HG02571 (cell line): ENCODE measurements around the gene DPM2.

Experiments used
- ATAC-seq: cut with Tn5 transposase; IDR thresholded peaks from one replicate; pipeline ENCODE4 v1.9.1; 2021; ENCODE audit warnings: mild to moderate bottlenecking, moderate library complexity; ENCODE audit not compliant: unreplicated experiment

Gene DPM2, protein sequence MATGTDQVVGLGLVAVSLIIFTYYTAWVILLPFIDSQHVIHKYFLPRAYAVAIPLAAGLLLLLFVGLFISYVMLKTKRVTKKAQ

DNA sequence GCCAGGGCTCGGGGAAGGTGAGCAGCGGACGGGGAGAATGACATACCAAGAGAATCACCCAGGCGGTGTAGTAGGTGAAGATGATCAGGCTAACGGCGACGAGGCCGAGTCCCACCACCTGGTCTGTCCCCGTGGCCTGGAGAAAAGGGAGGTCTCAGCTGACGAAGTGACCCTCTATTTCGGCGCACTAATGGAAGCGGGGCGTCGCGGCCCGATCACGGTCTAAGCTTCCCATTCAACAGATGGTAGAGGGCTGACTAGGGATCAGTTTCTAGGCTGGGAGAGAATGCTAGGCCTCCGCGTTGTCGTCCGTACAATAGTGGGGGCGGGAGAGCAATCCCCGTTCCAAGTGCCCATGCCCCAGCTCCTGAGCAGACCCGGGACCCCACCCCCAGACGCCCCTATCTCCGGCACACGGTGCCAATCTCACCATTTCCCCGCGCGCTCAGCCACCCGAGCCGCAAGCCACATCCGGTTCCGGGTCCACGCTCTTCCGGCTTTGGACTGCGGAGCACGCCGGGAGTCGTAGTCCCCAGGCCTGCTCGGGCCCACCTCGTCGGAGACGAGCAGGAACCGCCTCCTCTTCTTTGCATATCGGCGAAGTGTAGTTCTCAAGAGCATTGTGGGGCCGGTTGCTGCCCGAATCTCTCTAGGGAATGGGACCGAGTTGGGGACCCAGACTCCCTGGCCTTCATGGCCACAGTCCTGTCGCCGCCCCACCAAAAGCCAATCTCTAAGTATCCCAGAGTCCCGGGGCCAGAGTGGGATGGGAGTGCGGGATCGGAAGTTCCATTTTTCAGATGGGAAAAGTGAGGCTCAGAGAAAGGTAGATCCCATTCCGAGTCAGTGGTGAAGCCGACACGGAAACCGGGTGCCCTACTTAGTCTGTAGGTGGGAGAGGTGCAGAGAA lies at the start of gene DPM2:
TSS of gene DPM2 (minus strand) at position 467 of the 910 bp plus-strand sequence. CDS start at position 433, 34 bp downstream.
- ATAC-seq: peak; percentile 87

DNA sequence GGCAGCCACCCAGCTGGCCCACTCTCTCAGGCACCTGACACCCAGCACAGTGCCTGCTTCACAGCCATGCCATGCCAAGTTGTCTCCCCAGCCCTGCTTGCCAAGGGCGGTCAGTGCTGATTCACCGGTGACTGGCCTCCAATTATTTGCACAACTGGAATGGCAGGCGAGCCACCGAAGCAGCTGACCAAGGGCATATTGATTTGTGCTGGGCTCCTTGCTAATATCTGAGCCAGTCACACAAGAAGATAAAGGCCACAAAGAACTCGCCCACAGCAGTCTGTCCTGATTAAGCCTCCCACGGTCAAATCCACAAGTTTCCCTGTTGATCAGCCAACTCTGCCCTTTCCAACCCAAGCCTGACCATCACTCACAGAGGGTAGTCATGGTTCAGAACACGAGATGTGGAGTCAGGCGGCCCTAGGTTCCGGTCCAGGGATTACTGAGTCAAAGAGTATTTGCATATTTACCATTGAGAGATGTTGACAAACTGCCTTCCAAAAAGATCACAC lies 49.5 kb upstream of the DPM2 start:
- no peak for ATAC-seq

DNA sequence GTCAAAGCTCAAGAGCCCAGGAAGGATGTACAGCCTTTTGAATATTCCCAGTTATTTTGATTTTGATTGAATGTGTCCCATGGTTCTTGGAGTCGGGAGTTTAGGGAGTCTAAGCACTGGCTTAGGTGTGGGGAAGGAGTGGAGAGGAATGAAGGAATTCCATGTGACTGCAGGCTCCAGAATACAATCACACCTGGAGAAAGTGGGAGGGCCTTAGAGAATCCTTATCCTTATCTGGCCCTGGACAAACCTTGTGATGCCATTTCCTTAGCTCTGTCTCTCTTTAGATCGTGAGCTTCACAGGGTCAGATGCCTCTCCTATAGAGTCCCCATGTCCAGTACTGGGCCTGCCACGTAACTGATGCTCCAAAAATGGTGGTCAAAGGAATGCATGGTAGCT lies 47.4 kb upstream of the DPM2 start:
- no peak for ATAC-seq

DNA sequence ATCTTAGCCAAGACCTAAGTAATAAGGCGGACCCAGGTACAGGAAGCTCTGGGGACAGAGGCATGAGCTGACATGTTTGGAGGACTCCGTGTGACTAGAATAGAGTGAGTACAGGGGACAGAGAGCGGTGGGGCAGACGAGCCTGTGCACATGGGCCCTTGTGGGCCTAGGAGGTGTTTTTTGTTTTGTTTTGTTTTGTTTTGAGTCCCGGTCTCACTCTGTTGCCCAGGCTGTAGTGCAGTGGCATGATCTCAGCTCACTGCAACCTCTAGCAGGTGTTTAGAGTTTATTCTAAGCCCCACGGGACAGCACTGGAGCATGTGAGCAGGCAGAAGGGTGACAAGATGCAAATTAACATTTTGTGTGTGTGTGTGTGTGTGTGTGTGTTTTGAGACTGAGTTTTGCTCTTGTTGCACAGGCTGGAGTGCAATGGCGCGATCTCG lies 46.2 kb upstream of the DPM2 start:
- ATAC-seq: peak; percentile 35

DNA sequence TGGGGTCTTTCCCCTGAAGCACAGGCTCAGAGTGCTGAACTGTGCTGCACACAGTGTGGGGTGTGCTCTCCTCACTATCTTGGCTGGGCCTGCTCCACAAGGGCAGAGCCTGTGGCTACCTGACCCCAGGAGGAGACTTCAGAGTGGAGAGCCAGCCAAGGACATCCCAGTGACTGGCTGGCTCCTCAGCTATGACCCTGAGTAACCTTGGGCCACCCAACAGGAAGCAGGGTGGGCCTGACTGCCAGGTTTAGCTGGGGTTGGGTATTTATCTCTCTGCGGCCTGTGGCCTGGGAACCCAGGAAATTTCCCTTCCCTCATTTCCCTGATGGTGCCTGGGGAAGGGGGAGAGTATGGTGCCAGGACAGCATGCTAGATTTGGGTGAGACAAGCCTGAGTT lies 45.3 kb upstream of the DPM2 start:
- ATAC-seq: no peak

DNA sequence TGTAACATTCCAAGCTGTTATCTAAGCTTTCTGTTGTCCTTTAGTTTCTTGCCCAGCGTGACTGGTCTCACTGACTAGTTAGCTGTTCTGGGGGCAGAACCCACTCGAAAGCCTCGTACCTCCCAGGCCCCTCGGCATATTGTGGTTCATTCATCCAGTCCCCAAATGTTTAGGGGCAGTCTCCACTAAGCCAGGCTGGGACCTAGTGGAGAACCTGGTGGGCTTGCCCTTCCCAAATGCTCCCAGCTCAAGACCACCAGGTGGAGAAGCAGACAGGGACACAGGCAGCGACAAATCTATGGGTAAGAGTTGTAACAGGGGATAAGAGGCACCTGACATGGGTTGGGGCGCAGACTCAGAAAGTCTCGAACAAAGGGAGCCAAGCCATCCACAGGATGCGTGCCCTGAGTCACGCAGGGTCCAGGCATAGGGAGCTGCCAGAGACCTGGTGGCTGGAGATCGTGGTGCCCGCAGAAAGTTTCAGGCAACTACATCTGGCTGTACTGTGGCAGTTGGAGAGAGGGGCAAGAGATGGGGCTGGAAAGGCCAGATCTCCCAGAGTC lies 44.0 kb upstream of the DPM2 start:
- ATAC-seq: no peak

DNA sequence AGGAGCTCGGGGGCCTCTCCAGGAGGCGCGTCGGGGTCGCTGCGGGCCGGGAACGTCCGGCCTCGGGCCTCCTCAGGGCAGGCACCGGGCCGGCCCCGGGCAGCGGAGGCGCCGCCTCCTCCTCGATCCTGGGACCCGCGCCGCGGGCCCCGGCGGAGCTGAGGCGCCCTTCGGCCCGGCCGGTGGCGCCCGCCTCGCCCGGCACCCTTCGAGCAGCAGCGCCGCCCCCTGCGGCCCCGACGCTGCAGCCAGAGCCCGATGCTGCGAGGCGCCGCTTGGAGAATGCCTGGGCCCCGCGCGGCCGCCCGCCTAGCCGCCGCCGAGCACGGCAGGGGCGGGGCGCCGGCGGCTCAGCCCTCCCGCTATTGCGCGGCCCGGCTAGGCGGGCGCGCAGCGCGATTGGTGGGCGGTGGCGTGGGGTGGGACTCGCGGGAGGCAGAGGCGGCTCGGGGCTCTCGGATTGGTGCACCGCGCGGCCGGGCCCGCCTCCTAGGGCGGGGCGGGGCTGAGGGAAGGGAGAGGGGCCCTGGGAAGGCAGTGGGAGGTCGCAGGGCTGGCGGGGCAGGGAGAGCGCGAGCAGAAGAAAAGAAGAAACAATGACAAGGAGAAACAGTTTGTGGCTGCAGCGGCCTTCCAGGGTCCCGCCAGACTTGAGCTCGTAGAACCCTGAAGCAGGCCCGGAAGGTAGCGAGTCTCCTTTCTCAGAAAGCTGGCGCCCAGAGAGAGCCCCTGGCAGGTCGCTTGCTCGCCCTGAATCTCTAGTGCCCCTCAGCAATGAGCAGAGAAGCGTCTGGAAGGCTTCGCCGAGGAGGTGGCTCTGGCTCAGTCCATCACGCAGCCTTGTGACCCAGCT lies 43.3 kb upstream of the DPM2 start, which contains the start of gene EEIG1:
TSS of gene EEIG1 (minus strand) at position 284 of the 853 bp plus-strand sequence. CDS start 852 bp downstream, outside the sequence.
- ATAC-seq: peak; percentile 67

DNA sequence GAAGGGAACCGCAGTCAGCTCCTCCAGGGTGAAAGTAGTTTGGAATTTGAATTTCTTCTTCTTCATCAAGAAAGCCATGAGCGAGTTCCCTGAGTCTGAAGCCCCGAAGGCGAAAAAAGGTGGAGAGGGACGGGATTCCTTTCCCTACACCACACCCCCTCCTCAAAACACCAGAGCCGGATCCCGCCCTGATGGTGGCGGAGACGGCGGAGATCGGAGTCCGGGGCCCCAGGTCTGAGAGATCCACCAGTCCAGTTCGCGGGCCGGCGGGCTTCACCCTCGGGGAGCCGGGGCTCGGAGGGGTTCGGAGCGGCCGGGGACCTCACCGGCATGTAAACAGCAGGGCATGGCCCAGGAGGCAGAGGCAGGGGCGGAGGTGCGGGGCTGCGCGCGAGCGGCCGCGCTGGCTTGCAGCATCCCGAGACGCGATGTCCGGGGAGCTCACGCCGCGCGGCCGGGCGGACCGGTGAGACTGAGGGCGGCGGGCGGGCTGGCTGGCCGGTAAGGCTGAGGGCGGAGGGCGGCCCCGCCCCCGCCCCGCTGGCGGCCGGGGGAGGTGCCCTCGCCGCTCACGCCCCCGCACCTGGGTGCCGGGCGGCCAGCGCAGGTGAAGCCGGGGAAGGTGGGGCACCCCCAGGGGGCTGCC lies 42.5 kb upstream of the DPM2 start:
- ATAC-seq: peak; percentile 35

DNA sequence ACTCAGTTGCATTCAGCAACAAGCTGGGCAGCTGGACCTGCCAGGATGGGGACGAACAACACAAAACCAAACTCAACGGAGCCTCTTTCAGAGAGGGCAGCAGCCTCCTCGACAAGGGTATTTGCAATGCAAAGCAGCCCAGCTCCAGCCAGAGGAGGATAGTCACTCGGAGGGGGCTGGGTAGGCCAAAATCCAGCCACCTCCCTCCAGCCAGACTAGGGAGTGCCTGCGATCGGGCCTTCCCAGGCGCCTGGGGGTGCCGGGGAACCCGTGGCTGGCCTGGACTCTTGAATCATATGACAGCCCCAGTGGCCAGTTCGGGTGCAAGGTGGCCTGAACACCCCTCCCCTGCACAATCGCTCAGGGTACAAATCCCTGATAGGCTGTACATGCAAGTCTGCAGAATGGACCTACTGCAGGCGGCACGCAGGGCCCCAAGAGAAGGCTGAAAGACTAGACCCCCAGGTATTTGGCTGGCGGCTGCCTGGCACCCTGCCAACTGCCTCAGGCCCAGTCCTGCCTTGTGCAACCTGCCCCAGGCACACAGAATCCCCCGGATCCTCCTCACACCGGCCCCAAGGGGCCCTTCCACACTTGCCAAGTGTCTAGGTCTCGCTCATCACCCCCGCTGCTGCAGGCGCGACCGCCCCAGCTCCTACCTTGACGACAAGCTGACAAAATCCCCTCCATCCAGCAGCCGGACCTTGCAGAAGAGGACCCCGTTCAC lies 41.8 kb upstream of the DPM2 start:
- ATAC-seq: no peak

DNA sequence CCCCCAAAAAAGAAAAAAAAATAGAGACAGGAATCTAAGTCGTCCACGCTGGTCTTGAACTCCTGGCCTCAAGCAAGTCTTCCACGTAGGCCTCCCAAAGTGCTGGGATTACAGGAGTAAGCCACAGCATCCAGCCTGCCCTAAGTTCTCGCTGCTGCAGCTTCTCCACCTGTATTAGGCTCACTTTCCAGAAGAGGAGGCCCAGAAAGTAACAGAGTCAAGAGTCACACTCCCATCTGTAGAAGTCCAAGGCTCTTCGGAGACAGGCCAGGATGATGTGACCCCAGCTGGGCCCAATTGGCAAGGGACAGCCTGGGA lies 41.3 kb upstream of the DPM2 start:
- no peak for ATAC-seq

DNA sequence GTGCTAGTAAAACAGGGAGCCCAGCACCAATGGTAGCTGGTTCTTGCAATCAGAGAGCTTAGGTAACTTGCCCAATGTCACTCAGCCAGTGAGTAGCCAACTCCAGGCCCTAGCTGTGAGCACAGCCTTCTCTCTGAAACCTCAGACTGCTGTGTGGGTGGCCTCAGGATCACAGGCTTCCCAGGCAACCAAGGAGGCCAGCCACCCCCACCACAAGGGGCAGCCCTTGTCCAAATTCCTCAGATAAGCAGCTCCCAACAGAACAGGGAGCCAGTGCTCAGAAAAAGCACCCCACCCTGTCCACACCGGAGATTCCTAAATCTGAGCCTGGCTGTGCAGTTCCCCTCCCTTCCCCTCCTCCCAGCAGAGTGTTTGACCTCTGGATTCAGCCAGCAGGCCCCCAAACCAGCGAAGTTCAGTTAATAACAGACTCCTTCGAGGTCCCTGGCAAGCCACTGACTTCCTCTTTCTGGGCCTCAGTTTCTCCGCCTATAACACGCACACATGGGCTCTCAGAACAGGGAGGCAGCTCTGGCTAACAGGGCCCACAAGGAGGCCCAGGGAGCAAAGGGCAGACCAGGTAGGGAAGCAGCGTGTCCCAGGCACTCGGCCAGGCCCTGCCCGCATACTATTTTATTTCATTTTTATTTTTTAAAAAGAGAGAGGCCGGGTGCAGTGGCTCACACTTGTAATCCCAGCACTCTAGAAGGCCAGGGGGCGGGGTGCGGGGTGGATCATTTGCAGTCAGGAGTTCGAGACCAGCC lies 40.4 kb upstream of the DPM2 start:
- ATAC-seq: no peak

DNA sequence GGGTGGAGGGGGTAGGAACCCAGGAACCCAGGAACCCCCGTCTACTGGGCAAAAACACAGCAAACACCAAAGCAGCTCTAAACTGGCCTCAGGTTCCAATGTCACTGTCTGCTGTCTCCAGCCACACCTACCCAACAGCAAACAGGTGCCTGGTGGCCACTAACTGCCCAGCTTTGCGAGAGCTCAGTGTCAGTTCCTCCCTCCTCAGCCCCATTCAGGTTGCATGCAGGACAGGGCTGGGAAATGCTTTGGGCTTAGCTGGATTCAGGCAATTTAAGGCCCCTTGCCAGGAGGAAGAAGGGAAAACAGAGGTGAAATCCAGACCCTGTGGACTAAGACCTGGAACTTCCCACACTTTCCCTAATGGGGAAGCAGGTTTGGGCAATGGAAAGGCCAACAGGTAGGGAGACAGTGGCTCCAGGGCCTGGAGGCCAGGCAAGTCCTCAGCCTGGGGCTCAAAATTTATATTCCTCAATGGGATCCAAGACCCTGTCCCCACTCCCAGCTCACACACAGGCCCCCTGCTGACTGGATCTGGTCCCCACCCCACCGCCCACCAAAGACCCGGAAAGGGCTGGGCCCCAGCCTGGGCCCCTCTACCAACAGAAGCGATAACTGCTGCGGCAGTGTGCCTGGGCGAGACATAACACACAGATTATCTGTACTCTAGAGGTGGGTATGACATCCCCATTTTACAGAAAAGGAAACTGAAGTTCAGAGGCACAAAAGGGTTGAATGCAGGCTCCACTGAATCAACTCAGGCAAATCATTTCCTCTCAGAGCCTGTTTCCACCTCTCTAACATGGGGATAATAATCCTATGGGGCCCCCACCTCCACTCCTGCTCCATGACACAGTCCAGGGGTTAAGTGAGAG lies 39.6 kb upstream of the DPM2 start:
- no peak for ATAC-seq

DNA sequence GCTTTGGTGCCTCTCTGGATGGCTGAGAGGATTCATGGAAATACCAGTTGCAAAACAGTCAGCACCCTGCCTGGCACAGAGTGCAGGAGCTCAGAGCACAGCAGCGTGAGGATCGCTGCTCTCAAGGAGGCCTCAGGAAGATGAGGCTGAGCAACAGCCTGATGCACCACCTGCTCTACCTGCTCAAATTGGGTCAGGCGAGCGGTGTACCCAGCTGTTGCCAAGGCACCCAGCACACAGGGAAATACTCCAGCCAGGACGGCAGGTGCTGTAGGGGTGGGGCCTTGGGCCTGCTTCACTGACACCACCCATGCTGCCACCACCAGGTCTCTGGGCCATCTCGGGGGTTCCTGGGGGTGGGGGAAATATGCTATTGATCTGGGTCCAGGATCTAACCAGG lies 38.8 kb upstream of the DPM2 start:
- ATAC-seq: no peak

DNA sequence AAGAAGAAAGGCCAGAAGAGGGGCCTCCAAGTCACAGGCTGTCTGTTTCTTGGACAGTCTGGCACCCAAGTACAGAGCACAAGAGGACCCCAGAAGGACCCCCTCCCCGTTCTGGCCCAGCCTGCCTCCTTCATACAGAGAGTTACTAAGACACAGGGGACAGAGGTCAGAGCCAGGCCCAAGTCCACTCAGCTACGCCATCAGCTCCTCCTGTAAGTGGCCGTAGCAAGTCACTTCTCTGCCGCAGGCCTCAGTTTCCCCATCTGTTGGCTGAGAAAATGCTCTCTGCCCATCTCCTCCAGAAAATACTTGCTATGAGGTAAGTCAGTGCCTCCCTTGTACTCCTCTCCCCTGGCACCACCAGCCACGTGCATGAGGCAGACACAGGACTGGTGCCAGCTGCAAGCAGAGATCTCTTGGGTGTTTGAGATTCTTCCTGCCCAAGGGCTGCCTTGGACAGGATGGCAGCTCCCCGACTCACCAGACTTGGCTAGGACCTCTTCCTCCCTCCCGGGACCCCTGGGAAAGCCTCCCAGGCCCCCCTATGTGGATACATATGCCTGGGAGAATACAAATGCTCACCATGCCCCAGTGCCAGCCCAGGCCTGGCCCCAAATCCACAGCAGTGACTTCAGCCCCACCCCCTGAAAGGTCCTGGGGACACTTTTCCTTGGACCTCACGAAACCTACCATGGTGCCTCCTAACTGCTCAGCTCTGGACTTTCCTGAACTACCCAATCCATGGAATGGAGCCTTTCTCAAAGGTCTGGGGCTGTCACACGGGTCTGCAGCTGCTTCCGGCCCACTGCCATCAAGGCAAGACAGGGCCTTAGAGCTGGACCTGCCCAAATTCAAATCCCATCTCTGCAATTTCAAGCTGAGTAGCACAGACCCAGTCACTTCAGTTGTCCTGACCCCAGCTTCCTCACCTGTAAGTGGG lies 38.0 kb upstream of the DPM2 start:
- no peak for ATAC-seq

DNA sequence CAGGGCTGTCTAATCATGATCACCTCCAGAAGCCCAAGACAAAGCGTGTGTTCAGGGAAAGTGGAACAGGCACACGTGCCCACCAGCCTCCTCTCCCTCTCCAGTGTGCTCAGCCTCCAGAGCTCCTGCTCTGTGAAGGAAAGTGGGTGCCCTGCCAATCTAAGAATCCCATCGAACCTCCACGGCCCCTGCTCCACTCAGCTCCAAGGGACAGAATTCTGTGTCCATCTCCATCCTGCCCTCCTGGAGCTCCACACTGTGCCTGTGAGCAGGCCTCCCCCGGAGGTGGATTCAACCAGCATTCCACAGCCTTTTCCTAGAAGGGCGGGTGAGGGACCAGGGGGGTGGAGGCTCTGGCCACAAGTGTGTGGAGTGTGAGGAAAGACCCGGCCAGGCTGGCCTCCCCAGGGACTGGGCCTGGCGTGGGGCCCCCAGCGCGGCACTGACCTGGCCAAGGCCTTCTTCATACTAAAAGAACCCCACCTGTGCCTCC lies 37.2 kb upstream of the DPM2 start:
- ATAC-seq: no peak

DNA sequence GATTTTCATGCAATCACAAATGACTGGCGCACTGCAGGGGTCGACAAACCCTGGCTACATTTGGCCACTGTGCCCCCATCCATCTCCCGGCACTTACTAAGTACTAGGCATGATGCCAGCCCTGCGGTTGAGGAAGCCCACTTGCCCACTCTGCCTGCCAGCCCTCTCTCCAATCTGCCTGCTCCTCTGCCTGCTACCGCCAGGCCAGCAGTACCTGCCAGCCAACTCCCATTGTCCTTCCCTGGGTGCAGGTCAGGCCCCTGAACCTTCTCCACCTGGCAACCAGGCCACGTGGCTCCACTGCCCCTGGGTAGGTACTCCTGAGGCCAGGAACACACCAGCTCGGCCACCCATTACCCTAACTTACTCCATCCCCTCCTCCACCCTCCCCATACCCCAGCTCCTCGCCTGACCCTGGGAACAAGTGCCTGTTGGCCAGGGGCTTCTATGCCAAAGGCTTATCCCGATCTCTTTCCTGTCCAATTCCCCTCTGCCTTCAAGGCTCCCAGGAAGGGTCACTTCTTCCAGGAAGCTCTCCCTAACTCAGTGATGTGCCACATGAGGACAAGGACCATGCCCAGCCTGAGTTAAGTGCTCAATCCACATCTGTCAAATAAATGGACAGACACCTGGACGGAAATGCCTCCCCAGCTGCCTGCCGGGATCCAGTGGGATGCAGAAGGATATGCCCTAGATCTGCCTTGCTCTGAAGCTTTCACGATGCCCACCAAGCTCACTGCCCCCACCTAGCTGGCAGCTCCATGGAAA lies 36.5 kb upstream of the DPM2 start:
- no peak for ATAC-seq
